Right ventricle myocardium superior (tissue), 1 donor: ENCODE data around the gene ATF6. TPM values are rescaled to one million over a fixed set of nuclear protein-coding genes. Genes with fewer than 3 reads are reported as not detected.
A peak's percentile ranks its signal among the peaks of the same experiment; 100 is the strongest.

ENCODE experiments used
- ATAC-seq: fragments of 200-7000 bp; cut with Tn5 transposase; one replicate; pipeline ENCODE4 v1.9.1; 2020; ENCODE audit warnings: mild to moderate bottlenecking; ENCODE audit not compliant: poor library complexity
- DNase-seq: peaks from one replicate; pipeline ENCODE4 v3.0.0-alpha.2; 2020
- intact Hi-C: fragments of 100-400 bp; cut with DNase I; formaldehyde crosslinking; loops from one replicate; pipeline ENCODE4 v1.11.2; 2022
- total RNA-seq: library from RNA; stranded (reverse); fragmentation: NEBNext Ultra II Directional; extraction: Animal tissue kit (Norgen Biotek cat#: 25700); gene quantifications from one replicate; pipeline ENCODE4 v1.2.1, GENCODE V29; 2021
- donor health status: DM: no; HTN: yes; CAD: no; lungs with severe emphysema.

Gene ATF6
- total RNA-seq, 1 donor from 2014 or later, result 12.2 TPM

GRCh38 chr1:161945306-161946060 lies 179.4 kb downstream of the ATF6 start:
- intact Hi-C loops, result no loop called here
- no peak for DNase-seq
- ATAC-seq, result no peak

GRCh38 chr1:161946071-161946987 lies 180.2 kb downstream of the ATF6 start:
- intact Hi-C loops, result no loop called here
- no peak for DNase-seq
- ATAC-seq, result no peak

GRCh38 chr1:161948435-161948834 lies 182.3 kb downstream of the ATF6 start:
- ATAC-seq (no peak), DNase-seq (no peak)
- intact Hi-C loops, result no loop called here

GRCh38 chr1:161949548-161949947 lies 183.4 kb downstream of the ATF6 start:
- ATAC-seq (no peak), DNase-seq (no peak)
- intact Hi-C loops, result no loop called here

GRCh38 chr1:161950377-161950776 lies 184.3 kb downstream of the ATF6 start:
- no peak for ATAC-seq
- DNase-seq, result no peak
- intact Hi-C loops, result no loop called here

DNA sequence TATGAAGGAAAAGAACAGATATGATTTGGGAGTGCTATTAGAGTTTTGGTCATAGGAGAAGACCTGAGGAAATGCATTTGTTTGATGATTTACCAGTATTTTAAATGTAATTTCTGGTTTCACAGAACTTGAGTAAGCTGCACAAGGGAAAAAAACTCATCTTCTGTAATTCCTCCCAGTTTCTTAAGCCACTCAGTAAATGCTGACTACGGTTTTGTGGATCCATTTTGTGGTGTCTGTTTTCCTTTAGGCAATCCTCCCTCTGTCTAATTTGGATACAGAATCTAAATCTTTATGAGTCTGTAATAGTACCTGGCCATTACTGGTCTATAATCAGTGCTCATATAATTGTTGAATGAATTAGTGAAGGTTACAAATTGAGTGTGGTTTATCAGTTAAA lies 185.5 kb downstream of the ATF6 start:
- DNase-seq, result no peak
- intact Hi-C loops, result no loop called here

GRCh38 chr1:161952607-161953172 lies 186.6 kb downstream of the ATF6 start:
- no peak for ATAC-seq
- no peak for DNase-seq
- intact Hi-C loops, result no loop called here

More for the DNA sequence above, 185.5 kb downstream of the ATF6 start:
- no peak for ATAC-seq

DNA sequence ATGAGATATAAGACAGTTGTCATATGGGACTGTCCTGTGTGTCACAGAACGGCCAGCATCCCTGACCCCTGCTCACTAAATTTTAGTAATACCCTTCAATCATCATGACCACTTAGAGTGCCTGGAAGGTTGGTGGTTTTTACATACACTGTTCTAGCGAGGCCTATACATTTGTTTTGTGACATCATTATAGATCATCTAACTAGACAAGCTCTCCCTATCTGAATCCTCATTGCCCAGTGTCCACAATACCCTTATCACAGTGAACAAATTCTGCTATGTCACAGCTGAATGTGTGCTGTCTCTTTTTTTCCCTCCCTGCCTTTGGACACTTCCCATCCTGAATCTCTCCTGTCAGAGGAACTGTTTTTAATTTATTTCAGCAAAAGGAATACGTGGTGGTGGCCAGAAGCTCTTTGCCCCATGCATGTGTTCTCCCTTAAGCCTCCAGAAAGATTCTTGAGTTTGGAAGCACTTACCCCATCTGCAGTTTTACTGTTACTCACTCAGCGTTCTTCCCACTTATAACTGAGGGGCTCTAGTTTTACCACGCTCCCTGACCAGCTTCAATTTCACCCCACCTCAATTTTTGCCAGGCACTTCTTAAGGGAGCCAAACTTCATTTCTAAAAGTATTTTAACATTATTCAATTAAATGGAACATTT lies 187.3 kb downstream of the ATF6 start:
- no peak for ATAC-seq
- intact Hi-C loops, result no loop called here
- DNase-seq, result no peak

DNA sequence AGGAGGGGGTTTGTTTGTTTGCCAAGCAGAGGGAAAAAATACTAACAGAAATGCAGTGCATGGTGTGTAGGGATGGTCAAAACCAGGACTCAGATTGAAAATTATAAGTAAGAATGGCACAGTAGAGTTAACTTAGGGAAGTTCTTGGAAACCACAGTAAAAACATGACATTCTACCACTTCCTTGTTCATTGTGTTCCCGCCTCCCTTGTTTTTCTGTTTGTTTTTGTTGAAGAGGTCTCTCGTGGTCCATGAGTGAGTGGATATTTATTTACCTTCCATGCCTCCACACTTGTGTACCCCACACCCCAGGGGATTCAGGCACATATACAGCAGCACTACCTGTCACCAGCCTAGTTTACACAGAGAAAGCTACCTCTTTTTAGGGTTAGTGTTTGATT lies 187.9 kb downstream of the ATF6 start:
- no peak for DNase-seq
- intact Hi-C loops, result no loop called here
- no peak for ATAC-seq

- intact Hi-C loops, result no loop called here
- ATAC-seq, result no peak
These were observed 188.3 kb downstream of the ATF6 start for GRCh38 chr1:161954466-161954865.

GRCh38 chr1:161955606-161956005 lies 189.5 kb downstream of the ATF6 start:
- ATAC-seq, result no peak
- intact Hi-C loops, result no loop called here
- no peak for DNase-seq

More at GRCh38 chr1:161954466-161954865, 188.3 kb downstream of the ATF6 start:
- no peak for DNase-seq

DNA sequence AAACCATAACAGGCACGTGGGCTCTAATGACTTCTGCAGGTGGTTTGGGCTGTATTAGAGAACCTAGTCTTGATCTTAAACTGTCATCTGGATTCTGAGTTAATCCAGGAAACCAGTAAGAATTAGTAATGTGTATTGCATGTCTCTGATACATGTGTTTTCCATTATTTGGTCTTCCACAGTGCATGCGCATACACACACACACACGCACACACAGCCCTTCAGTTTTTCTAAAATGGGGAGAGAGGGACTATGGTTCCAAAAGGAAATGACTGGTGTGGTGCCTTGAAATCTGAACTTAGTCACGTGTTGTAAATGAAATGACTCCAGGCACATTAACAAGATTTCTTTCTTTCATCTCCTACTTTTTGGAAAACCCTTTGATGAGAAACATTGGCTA lies 190.0 kb downstream of the ATF6 start:
- DNase-seq (no peak), ATAC-seq (peak; percentile 25)
- intact Hi-C loops, result no loop called here

DNA sequence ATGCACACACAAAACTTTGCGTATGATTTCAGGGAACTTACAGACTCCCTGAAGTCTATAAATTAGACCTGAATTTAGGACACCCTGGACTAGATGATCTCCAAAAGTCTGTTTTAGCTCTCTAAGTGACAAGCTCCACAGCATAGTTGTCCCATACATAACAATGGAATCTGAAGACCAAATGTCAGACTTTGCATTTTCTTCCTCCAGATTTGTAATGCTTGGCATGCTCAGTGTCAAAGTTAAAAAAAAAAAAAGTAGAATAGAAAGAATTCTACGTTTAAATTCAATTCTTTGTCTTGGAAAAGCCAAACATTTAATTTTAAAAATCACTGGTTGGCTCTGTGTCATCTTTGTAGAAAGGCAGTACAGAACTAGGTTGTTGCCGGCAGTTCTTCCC lies 190.8 kb downstream of the ATF6 start:
- intact Hi-C loops, result no loop called here
- no peak for ATAC-seq
- DNase-seq, result no peak

- ATAC-seq, result no peak
- intact Hi-C loops, result no loop called here
These were observed 192.3 kb downstream of the ATF6 start for GRCh38 chr1:161958425-161958824.

GRCh38 chr1:161962091-161962887 lies 196.2 kb downstream of the ATF6 start:
- peak; percentile 53 for ATAC-seq
- intact Hi-C loops, result no loop called here
- DNase-seq, result no peak

More at GRCh38 chr1:161958425-161958824, 192.3 kb downstream of the ATF6 start:
- DNase-seq, result no peak

DNA sequence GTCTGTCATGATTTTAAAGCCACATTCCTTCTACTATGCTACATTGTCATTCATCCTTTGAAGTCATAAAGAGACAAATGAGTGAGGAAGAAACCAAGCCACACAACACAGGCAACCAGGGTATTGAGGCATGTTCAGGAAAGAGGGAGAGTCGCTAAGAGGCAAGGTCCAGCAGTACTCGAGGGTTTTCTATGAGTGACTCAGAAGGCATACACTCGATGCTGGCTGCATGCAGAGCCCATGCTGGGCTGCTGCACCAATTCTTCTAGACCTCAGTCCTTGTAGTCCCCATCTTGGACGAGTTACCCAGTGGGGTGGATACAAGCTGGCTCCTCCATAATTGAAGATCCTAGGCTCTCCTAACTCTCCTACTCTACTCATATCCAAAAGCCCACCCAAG lies 199.9 kb downstream of the ATF6 start:
- ATAC-seq, result no peak
- DNase-seq, result no peak
- intact Hi-C loops, result no loop called here

DNA sequence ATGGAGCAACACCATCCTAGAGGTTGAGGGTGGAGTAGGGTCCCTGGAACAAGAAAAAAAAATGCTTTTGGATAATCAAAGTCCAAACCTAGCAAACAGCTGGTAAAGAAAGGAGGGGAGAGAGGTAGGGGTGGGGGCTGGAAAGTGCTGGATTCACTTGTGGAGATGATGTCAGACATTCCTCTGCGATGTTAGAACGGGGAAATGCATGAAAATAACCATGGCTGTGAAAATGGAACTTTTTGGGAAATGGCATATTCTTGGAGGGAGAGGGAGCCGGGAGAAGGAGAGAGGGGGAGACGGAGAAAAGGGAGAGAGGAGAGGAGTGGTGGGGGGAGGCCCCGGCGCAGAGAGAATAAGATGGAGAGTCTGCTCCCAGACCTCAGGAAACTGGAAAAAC lies 203.9 kb downstream of the ATF6 start:
- DNase-seq, result no peak
- intact Hi-C loops, result no loop called here
- ATAC-seq, result no peak

DNA sequence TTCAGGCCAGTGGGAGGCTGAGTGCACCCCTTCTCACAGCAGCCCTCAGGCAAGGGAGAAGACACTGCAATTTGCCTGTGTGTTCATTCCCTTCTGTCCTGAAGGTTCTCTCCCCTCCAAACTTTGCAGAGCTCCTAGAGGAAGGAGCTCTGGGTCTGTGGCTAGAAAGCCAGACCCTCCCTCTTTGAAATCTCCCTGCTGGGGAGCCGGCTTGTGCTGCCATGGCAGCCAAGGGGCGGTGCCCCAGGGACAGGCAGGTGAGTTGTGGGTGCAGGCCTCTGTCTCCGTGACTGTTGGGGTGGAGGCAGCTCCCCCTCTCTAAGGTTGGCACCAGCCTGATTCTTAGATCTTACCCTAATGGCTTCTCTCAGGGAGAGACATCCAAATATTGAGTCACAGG lies 204.5 kb downstream of the ATF6 start:
- intact Hi-C loops, result no loop called here
- DNase-seq, result no peak
- no peak for ATAC-seq
